Superior temporal gyrus (tissue), 1 donor: ENCODE results near the gene ETFA.

ENCODE experiments used
- DNase-seq: peaks from one replicate; pipeline ENCODE4 v3.0.0-alpha.2; 2016; ENCODE audit errors: extremely low spot score

ETFA gene

DNA sequence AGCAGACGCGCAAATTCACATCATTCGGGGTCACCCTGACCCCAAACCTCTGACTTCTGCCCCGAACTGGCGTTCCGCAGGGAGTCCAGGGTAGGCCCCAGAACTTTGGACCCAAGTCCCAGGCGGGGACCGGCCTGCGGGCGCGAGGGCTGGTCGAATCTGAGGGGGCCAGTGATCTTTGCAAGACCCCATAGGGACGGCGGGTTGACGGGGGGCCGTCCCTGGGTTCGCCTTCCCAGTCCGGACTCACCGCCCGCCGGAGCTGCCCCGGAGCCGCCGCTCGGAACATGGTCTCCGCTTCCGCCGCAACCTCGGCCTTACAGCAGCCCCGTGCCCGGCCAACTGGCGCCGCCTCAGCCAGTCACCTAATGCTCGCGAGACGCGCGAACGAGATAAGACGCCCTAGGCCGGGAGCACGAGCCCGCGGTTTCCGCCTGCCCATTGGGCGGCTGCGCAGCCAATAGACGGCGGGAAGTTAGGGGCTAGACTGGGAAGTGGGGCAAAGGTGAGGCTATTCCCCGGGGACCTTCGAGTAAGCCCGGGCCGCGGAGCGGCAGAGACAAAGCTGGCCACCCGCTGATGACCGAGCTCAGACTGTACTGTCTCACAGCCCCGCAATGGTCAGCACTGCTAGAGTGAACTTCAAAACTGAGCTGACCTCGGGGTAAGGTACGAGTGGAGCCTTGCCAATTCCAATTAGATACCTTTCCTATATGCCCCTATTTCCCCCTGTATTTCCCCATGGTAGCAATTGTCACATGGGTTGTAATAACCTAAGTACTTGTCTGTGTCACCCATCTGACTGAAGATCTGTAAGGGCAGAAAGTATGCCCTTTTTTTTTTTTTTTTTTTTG lies at the start of gene ETFA:
ETFA (minus strand) TSS at position 370 of the 854 bp plus-strand sequence; CDS start at position 289, 81 bp downstream.
- peak; percentile 86 for DNase-seq

DNA sequence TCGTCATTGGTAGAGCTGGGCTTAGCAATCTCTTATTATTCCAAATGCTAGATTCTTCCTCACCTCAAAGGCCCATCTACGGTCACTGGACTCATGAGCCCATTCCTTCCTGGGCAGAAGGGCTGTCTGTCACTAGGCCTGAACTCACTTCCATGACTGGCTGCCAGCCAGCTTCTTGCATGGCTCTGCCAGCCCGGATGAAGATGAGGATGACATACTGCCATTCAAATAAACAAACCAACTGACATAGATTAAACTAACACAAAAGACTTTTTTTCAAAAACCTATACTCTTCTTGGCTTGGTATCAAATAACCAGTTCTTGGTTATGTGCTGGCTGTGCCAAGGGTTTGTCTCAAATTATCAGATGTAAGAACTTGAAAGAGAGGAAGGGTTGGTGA lies 49.1 kb upstream of the ETFA start:
- no peak for DNase-seq

DNA sequence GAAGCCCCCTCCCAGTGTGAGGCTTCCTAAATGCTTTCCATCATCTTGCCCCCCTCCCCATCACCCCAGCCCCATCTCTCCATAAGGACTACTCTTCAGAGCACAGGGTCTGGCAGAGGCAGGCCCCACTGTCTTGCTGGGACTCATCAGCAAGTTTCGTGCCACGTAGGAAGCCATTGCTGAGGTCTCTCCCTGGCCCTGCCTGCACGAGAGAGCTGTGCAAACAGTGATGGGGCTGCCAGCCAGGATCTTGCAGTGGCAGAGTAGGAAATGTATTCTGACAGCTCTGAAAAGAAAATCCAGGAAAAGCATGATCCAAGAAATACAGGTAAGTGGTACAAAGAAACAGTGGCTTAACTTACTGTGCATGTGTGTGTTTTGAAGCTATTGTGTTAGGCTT lies 47.9 kb upstream of the ETFA start:
- DNase-seq: no peak

DNA sequence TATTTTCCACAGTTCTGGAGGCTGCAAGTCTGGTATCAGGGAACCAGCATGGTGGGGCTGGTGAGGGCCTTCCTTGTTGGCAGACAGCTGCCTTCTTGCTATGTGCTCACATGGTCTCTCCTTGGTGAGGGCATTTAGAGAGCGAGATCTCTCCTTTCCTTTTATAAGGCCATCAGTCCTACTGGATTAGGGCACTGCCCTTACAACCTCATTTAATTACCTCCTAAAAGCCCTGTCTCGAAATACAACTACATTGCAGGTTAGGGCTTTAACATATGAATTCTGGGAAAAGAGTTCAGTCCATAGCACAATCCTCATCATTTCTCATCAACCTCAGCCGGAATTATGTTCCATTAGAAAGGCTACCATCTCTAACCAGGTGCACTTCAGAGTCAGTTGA lies 47.2 kb upstream of the ETFA start:
- DNase-seq: no peak

DNA sequence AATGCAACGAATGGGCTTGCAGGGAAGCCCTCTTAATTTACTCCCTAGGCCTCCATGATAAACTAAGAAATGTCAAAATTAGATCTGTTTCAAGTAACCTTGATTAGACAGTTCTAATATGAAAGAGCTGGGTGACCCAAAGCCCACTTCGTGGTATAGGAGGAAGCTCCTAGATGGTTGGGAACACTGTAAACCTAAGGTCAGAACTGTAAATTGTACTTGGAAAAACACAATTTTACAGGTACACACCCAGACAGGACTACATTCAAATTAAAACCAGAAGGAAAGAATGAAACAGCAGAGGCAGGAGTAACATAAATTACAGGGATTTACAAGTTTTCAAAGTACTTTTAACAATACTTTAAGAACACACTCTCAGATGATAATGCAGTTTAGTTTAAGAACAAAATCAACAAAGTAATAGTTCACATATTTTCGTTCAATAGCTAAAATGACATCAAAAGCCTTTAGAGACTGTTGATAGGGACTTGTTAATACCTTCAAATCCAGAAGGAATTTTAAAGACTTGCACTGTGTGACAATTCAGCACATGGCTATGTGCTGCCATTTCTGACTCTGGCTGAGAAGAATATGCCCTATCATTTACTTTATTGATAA lies 43.7 kb upstream of the ETFA start:
- DNase-seq: no peak

DNA sequence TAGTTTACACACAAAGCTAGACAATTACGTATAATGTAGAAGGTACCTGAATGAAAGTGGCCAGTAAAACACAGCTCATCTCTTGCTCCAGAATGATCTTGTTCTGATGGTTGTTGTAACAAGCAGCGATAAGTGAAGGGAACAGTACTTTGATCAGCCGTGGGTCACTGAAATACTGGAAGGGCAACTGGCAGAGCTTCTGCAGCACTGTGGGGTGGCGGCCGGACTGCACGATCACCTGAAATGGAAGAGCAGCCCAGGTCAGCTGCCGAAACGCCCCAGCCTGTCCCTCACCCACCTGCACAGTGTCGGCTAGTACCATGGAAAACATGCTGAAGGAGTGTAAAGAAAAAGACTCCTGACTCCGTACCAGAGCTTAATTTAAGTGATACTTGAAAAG lies 42.6 kb upstream of the ETFA start:
- no peak for DNase-seq

DNA sequence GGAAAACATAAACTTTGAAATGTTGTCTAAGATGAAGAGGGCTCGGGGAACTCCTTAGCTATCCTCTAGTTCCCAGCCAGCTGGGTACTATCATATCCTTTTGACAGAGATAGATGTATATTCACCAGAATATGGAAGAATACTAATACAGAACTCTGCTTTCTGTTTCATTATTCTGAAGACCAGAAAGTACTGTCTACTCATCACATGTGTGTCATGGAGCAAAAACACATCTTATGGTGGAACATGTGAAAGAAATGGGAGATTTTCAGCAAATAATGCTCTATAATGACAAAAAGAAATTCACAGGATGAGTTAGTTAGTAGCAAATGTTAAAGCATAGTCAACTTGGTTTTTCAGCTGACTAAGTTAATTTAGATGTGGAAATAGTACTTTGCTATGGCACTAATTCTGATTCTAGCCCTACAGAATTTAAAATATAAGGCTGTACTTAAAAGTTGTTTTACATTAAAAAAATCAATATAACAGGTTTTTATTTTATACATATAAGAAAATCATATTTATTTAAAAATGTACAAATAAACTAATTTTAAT lies 41.8 kb upstream of the ETFA start:
- no peak for DNase-seq

DNA sequence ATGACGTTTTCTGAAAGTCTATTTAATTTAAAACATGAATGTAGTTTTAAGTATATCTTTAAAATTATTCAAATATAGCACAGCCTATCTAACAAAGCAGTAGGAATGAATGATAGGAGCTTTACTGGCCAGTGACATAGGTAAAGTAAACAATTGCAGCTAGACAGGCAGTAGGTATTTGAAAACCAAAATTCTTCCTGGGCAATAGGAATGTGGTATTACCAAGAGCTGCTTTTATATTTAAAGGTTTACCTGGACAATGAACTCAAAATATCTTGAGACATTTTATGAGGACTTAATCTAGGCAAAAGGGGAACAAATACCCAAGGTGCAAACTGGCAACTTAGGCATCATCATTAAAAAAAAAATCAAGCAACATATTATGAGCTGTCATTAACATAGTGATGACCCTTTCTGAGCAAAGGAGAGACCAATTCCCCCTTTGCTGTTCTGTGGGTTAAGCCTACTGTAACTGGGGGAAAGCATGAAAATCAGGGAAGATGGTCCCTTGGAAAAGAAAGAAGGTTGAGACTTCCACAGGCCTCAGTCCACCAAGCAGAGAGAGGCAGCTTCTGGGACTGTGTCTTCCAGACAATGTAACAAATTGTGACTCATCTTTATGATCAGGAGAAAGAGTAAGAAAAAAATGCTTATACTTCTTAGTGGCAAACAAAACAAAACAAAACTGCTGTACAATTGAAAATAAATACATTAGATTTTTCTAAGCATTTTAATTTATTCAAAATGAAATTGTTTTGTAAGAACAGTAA lies 38.2 kb upstream of the ETFA start:
- no peak for DNase-seq

DNA sequence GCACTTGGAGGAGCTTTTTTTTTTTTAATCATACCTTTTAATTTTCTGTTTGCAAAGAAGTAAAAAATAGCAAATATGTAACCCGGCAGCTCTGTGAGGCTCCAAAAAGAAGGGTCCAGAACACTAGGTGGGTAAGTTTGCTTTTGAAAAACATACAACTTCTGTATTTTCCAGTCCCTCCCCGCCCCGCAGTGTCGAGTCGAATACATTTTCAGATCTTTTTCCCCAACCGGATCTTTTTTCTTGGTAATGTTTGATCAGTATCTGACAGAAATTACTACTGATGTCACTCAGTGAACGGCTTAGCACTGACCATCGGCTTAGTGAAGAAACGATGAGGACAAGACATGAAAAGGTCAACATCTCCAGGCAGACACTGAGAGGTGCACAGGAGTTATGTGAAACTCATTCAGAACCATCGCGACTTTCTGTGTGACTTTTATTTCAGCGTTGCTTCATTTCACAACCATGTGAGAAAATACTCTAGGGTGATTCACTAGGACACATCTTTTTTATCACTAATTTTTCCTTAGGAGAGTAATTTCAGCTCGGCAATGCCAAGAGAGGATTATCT lies 36.3 kb upstream of the ETFA start:
- DNase-seq: no peak

DNA sequence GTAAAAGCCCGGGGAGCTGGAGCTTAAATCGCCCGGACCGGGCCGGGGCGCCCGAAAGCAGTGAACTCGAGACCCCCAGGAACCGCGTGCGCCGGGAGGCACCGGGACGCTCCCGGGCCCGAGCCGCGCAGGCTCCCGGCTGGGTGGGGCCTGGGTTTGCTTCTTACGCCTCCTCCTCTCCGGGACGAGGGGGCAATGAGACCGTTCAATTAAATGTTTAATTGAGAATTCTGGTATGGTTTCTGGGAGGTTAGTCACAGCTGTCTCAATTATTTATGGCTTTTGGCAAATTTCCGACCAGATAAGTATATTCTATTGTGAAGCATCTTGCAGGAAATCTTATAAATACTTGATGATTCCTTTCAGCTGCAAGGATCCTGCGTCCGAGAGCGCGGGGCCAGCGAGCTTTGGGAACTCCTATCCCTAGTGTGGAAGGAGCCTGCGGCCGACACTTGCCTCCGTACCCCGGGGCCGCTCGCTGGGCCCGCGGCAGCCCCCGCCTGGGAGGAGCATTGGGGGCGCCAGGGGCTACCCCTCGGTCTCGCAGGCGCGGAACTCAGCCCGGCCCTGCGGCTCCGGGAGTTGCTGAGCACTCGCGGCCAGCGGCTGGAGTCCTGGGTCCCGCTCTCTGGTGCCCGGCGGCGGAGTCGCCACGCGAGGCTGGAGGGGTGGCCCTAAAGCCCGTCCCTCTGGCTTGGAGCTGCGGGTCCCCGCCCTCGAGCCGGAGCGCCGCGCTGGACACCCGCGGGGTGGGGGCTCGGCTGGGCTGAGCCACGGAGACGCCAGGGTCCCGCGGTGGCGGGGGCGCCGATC lies 35.6 kb upstream of the ETFA start:
- no peak for DNase-seq

DNA sequence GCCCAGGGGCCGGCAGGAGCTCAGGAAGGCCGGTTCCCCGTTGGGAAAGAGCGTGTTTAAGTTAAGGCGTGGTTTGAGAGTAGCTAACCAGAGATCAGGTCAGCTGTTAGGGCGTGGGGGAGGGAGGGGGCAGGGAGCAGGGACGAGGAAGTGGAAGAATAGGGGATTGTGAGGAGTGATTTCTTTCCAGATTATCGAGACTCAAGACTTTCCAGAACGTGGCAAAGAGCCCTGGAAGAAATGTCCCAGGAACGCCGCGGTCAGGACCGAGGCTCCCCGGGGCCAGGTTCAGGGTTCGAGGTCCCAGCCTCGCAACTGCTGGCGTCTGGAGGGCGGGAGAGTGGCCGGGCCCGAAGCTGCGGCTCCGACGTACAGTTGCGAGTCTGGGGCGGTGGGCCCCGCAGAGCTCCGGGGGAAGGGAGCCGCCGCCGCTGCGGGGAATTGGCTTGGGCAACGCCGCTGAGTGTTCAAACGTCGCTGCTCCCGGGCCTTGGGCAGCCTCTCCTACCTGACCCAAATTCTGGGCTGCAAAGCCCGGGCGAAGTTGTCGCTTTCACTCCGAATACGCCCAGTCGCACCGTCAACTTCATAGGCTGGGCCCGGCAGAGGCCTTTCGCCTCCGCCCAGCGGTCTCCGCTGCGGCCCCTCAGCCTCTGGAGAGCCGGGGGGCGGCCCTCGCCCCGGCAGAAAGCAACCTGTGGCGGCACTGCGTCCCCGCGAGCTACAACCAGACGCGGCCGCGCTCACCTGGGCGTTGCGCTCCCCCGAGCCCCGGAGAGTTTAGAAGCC lies 34.8 kb upstream of the ETFA start:
- no peak for DNase-seq

DNA sequence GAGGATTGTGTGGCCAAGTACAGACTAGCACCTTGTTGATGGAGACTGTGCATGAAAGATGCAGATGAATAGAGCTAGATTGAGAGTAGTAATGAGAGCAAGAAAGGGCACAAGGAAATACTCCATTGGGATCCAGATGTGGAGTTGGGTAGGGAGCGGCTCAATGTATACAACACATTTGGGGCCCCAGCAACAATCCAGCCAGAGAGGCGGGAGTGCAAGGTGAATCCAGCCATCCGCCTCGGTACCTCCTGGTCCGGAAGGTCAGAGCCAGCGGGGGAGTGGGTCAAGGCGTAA lies 34.3 kb upstream of the ETFA start:
- DNase-seq: no peak

DNA sequence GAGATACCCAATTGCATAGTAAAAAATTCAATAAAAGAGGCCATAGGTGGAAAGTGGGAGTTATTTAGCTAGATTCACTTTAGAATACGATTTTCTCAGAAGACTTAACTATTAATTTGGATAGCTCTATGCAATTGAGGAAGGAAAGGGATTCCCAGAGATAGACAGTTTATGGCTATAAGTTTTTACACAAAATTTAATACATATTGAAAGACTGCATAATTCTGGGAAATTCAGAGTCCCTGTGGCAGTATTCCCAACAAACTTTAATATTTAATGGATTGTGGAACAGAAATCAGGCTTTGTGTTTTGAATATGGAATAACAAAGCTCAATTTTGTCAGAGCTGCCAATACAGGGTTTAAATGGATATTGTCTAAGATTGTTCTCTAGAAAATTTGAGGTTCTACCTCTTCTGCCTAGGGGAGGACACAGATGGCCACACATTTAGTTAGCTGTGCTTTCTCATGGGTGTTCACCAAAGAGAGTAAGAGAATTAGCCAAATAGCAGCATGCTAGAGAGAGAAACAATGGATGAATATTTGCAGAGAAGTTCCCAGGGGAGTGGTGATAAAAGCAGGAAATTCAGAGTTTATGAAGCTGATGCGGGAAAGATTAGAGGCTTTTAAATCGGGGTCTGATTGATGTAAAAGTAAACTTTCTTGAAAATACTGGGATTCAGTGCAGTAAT lies 33.8 kb upstream of the ETFA start:
- no peak for DNase-seq

DNA sequence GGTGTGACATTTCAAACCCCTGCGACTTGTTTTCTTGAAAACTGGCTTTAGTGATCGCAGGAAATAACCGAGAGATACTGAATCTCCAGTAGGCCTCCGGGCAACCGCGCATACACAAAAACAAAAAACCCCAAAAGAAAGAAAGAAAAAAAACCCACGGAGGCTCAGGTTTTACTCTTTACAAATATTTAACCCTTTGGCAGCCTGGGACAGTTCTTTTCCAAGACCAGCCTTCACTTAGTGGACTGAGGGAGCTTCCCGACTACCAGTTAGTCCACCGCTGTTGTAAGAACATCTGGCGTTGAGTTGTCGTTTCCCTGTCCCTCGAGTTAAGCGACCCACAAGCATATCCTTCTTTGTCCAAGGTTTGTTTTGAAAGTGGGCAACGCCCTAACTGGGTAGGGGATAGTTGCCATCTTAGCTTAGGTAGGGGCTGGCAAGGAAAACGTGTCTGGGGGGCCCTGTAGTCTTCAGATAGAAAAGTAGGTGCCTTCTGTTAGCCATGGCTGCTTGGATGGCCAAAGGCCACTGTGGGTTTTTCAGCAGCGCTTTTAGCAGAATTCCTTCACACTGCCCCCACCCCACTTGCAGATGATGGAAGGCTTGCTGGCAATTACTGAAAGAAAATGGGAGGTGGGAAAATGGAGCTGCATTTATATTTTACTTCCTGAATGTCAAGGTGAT lies 32.2 kb upstream of the ETFA start:
- DNase-seq: no peak

DNA sequence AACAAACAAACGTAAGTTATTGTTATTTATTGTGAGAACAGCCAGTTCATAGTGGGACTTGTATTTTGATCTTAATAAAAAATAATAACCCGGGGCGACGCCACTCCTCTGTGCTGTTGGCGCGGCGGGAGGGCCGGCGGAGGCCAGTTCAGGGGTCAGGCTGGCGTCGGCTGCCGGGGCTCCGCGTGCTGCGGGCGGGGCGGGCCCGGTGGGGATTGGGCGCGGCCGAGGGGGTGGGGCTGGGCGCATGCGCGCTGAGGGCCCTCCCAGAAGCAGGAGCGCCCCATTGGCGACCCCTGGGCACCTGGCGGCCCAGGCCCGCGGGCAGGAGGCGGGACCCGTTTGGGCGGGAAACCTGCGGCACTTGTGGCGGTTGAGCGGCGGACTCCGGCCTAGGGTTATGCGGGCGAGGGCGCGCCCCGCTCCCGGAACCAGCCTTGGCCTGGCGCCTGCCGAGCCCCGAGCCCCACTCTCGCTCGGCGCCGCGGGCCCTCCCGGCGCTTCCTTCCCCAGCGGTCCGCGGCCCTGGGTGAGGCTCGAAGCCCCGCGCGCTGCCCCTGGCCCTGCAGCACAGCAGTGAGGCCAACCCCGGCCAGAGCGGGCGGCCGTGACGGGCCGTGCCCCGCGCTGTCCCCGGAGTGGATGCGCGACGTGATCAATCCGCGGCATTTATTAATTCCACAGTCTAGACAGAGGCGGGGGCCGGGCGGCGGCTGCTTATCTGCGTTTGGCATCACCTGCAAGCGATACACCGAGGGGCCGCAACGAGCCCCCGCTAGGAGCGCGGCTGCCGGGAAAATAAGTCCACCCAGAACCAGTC lies 31.3 kb upstream of the ETFA start:
- DNase-seq: no peak

DNA sequence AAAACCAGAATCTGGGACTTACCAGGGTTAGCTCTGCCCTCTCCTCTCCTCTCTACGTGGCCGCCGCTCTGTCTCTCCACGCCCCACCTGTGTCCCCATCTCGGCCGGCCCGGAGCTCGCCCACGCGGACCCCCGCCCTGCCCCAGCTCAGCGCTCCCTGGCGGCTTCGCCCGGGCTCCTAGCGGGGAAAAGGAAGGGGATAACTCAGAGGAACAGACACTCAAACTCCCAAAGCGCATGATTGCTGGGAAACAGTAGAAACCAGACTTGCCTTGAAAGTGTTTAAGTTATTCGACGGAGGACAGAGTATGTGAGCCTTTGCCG lies 30.8 kb upstream of the ETFA start:
- no peak for DNase-seq

DNA sequence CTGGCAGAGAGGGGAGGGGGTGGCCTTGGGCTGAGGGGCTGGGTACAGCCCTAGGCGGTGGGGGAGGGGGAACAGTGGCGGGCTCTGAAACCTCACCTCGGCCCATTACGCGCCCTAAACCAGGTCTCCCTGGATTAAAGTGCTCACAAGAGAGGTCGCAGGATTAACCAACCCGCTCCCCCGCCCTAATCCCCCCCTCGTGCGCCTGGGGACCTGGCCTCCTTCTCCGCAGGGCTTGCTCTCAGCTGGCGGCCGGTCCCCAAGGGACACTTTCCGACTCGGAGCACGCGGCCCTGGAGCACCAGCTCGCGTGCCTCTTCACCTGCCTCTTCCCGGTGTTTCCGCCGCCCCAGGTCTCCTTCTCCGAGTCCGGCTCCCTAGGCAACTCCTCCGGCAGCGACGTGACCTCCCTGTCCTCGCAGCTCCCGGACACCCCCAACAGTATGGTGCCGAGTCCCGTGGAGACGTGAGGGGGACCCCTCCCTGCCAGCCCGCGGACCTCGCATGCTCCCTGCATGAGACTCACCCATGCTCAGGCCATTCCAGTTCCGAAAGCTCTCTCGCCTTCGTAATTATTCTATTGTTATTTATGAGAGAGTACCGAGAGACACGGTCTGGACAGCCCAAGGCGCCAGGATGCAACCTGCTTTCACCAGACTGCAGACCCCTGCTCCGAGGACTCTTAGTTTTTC lies 30.2 kb upstream of the ETFA start:
- no peak for DNase-seq

DNA sequence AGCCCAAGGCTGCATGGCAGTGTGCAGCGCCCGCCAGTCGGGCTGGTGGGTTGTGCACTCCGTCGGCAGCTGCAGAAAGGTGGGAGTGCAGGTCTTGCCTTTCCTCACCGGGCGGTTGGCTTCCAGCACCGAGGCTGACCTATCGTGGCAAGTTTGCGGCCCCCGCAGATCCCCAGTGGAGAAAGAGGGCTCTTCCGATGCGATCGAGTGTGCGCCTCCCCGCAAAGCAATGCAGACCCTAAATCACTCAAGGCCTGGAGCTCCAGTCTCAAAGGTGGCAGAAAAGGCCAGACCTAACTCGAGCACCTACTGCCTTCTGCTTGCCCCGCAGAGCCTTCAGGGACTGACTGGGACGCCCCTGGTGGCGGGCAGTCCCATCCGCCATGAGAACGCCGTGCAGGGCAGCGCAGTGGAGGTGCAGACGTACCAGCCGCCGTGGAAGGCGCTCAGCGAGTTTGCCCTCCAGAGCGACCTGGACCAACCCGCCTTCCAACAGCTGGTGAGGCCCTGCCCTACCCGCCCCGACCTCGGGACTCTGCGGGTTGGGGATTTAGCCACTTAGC lies 29.6 kb upstream of the ETFA start:
- no peak for DNase-seq
